Endothelial cell of umbilical vein (primary cell): Measurements from ENCODE around the gene SLC23A1. TPM values are rescaled to one million over a fixed set of nuclear protein-coding genes. Genes with fewer than 3 reads are reported as not detected.
A peak's percentile ranks its signal among the peaks of the same experiment; 100 is the strongest.

Experiments
- BruUV-seq: library from RNA; stranded (reverse); fragments of 400-500 nt; replicated peaks from 2 replicates; lab custom pipeline; 2021; lab: Mats Ljungman, UMichigan
- CTCF ChIA-PET: fragments of 300-600, 350-600 bp; sonication (Branson Sonifier 250); formaldehyde crosslinking; loops from one replicate; lab custom pipeline; 2021; ENCODE audit warnings: antibody characterized with exemption, inconsistent platforms; lab: Charles Lee
- POLR2A ChIA-PET: fragments of 300-600, 350-600 bp; sonication (Branson Sonifier 250); formaldehyde crosslinking; loops from one replicate; lab custom pipeline; 2021; ENCODE audit warnings: antibody characterized with exemption, inconsistent platforms; lab: Charles Lee
- DNase-seq: peaks from one replicate; pipeline ENCODE4 v3.0.0-alpha.2; 2011; ENCODE audit warnings: low read depth, low spot score
- FAIRE-seq: peaks from 2 replicates; lab custom pipeline; 2011; peaks lifted over from hg19 to GRCh38; lab: Jason Lieb, UNC
- H2AFZ ChIP-seq: 2 replicates; pipeline ENCODE4 v1.6.0; 2012; ENCODE audit warnings: low read depth, low read length, control low read depth, inconsistent platforms
- H3K27ac ChIP-seq: 2 replicates; pipeline ENCODE4 v1.5.1; 2011; ENCODE audit warnings: low read depth, mild to moderate bottlenecking, control low read depth, low read length, moderate library complexity; ENCODE audit not compliant: insufficient read depth
- H3K27me3 ChIP-seq, 2 experiments: 2 replicates each; pipeline versions ENCODE4 v1.6.0 to v1.6.1; 2011; ENCODE audit warnings: low read length in 2 of 2, mixed read lengths in 1 of 2; ENCODE audit not compliant: control insufficient read depth in 2 of 2, insufficient read depth in 2 of 2
- H3K36me3 ChIP-seq, 2 experiments: 2 replicates in 1 of 2; 3 replicates in 1 of 2; pipeline ENCODE4 v1.5.1; 2011; ENCODE audit warnings: low read length in 2 of 2, mild to moderate bottlenecking in 1 of 2, moderate library complexity in 1 of 2; ENCODE audit not compliant: control insufficient read depth in 2 of 2, insufficient read depth in 2 of 2; ENCODE audit errors: extremely low read depth in 1 of 2
- H3K4me1 ChIP-seq: 3 replicates; pipeline ENCODE4 v1.5.1; 2011; ENCODE audit warnings: mild to moderate bottlenecking, low read length; ENCODE audit not compliant: control insufficient read depth, insufficient read depth; ENCODE audit errors: extremely low read depth
- H3K4me2 ChIP-seq: 2 replicates; pipeline ENCODE4 v1.6.1; 2011; ENCODE audit warnings: low read length, control low read depth, mixed read lengths; ENCODE audit not compliant: insufficient read depth
- H3K4me3 ChIP-seq, 3 experiments: fragments of 200-600 bp in 1 of 3; sonication (generic), shearing (Covaris generic) in 1 of 3; replicated peaks in 1 of 3; 2 replicates each; pipeline ENCODE4 v1.5.1; 2011 to 2016; ENCODE audit warnings: control low read depth in 3 of 3, low read length in 3 of 3, mild to moderate bottlenecking in 2 of 3, inconsistent platforms in 1 of 3, low read depth in 1 of 3, moderate library complexity in 1 of 3; ENCODE audit not compliant: insufficient read depth in 1 of 3
- H3K79me2 ChIP-seq: 2 replicates; pipeline ENCODE4 v1.6.0; 2012; ENCODE audit warnings: low read length, inconsistent platforms; ENCODE audit not compliant: control insufficient read depth, insufficient read depth
- H3K9ac ChIP-seq: replicated peaks from 2 replicates; pipeline ENCODE3; 2011; ENCODE audit warnings: low read length, control low read depth; ENCODE audit not compliant: insufficient read depth; ENCODE audit errors: extremely low read depth
- H3K9me1 ChIP-seq: replicated peaks from 3 replicates; pipeline ENCODE4 v1.6.0; 2011; ENCODE audit warnings: mild to moderate bottlenecking, low read length; ENCODE audit not compliant: control insufficient read depth, insufficient read depth; ENCODE audit errors: extremely low read depth
- H3K9me3 ChIP-seq: replicated peaks from 2 replicates; pipeline ENCODE4 v1.5.1; 2012; ENCODE audit warnings: low read length, inconsistent platforms; ENCODE audit not compliant: control insufficient read depth, insufficient read depth
- H4K20me1 ChIP-seq: replicated peaks from 2 replicates; pipeline ENCODE3; 2011; ENCODE audit warnings: mild to moderate bottlenecking, low read length; ENCODE audit not compliant: control insufficient read depth, insufficient read depth; ENCODE audit errors: extremely low read depth
- CTCF ChIP-seq, 2 donors: IDR thresholded peaks; 1 replicate in 1 of 2; 2 replicates in 1 of 2; pipeline ENCODE4 v1.5.1; 2011; ENCODE audit warnings: low read length in 2 of 2, mild to moderate bottlenecking in 2 of 2, moderate library complexity in 2 of 2, control low read depth in 1 of 2, inconsistent platforms in 1 of 2, low read depth in 1 of 2; ENCODE audit not compliant: insufficient read depth in 1 of 2; ENCODE audit errors: extremely low read depth in 1 of 2
- EZH2 ChIP-seq: IDR thresholded peaks from 2 replicates; pipeline ENCODE4 v1.6.1; 2012; ENCODE audit warnings: borderline replicate concordance, low read depth, mild to moderate bottlenecking, moderate library complexity, low read length, inconsistent platforms; ENCODE audit not compliant: severe bottlenecking
- FOS ChIP-seq: IDR thresholded peaks from 2 replicates; pipeline ENCODE4 v1.6.1; 2011; ENCODE audit warnings: mild to moderate bottlenecking, low read length, moderate library complexity, borderline replicate concordance; ENCODE audit not compliant: insufficient read depth
- GATA2 ChIP-seq: IDR thresholded peaks from 2 replicates; pipeline ENCODE4 v1.7.0; 2011; ENCODE audit warnings: low read depth, mild to moderate bottlenecking, moderate library complexity, mixed read lengths, low read length; ENCODE audit not compliant: insufficient read length, insufficient read depth
- JUN ChIP-seq: IDR thresholded peaks from 2 replicates; pipeline ENCODE4 v1.6.1; 2011; ENCODE audit warnings: borderline replicate concordance, low read depth; ENCODE audit not compliant: insufficient read length, insufficient read depth
- MAX ChIP-seq: IDR thresholded peaks from 2 replicates; pipeline ENCODE4 v1.6.1; 2011; ENCODE audit not compliant: insufficient read depth, insufficient read length
- MYC ChIP-seq: IDR thresholded peaks from one replicate; pipeline ENCODE4 v1.6.1; 2011; ENCODE audit warnings: mild to moderate bottlenecking, low read depth, low read length
- POLR2A ChIP-seq: IDR thresholded peaks from 2 replicates; pipeline ENCODE4 v1.6.1; 2012; ENCODE audit warnings: low read depth, mild to moderate bottlenecking, control low read depth, low read length
- POLR2AphosphoS5 ChIP-seq: IDR thresholded peaks from 2 replicates; pipeline ENCODE4 v1.6.1; 2012; ENCODE audit warnings: low read depth, mild to moderate bottlenecking, control low read depth, low read length, moderate library complexity; ENCODE audit not compliant: insufficient read depth
- dilution Hi-C: fragments of 300-500 bp; cut with MboI; formaldehyde crosslinking; loops from one replicate; pipeline ENCODE4 v1.15.0; 2019; ENCODE audit warnings: low sequenced_read_pairs; ENCODE audit not compliant: extremely low pct_ligation_motif_present
- intact Hi-C: fragments of 100-400 bp; cut with micrococcal nuclease; formaldehyde crosslinking; loops from one replicate; pipeline ENCODE4 v1.10.0; 2022
- polyA plus RNA-seq, 4 experiments: library from polyadenylated mRNA; depleted of rRNA in 3 of 4; stranded (reverse) in 3 of 4; unstranded in 1 of 4; fragments of >200 nt; gene quantifications; 2 replicates each; pipeline versions ENCODE4 v1.2.1 to v1.2.3, GENCODE V29; 2011 to 2012; ENCODE audit warnings: missing spikeins in 1 of 4
- total RNA-seq: library from RNA; stranded (reverse); gene quantifications from 2 replicates; pipeline ENCODE4 v1.2.3, GENCODE V29; 2021

SLC23A1 gene
- total and polyA plus RNA-seq, 2 donors (not counting 3 experiments of a cell fraction or from before 2014, with no cell fraction given): not detected

- no peak overlapping the region for H3K27ac ChIP-seq
- no peaks in the 10 kb centered on the region for H4K20me1 ChIP-seq
- intact Hi-C loops: no loop called here
- H3K4me3 ChIP-seq: no peak overlapping the region
- TF ChIP-seq GATA2 (no peak), MAX (no peak), POLR2AphosphoS5 (no peak), CTCF (IDR thresholded peaks at IDR 0.05; ENCODE audit: extremely low read depth in 1 of 2, insufficient read depth in 1 of 2, low read depth in 1 of 2, low read length in 2 of 2) (no peak), JUN (no peak), POLR2A (no peak), EZH2 (no peak), FOS (no peak), MYC (no peak)
- peaks cover 7 to 14% of the 10 kb centered on the region in 2 experiments for H3K27me3 ChIP-seq
- H3K4me1 ChIP-seq: peaks cover 7% of the 10 kb centered on the region
- dilution Hi-C loops: no loop called here
- FAIRE-seq (peak; percentile 24), DNase-seq (no peak)
- no peak overlapping the region for H3K4me2 ChIP-seq
- no peak overlapping the region for H3K9ac ChIP-seq
- H3K36me3 ChIP-seq: no peaks in the 10 kb centered on the region
- no peaks in the 10 kb centered on the region for H3K9me1 ChIP-seq
- no peaks in the 10 kb centered on the region for H3K79me2 ChIP-seq
- no peak overlapping the region for H2AFZ ChIP-seq
- ChIA-PET POLR2A (no interaction called here), CTCF (no interaction called here)
- no peaks in the 10 kb centered on the region for H3K9me3 ChIP-seq
- no TSS peak for BruUV-seq
Observed at GRCh38 chr5:139397921-139398320, 14.8 kb upstream of the SLC23A1 start.
